ENCODE measurements around the gene DBNDD1.

DBNDD1 gene

GRCh38 chr16:90046971-90047713, 27.9 kb upstream of the DBNDD1 start:
- TF ChIP-seq FOXM1 (IDR thresholded peaks at IDR 0.05; ENCODE audit: borderline replicate concordance, low read depth) (no peak), YY1 (IDR thresholded peaks at IDR 0.05; ENCODE audit: low read depth) (peak; percentile 38; the same call in 1 of the 2 replicates), TAF1 (IDR thresholded peaks at IDR 0.05; ENCODE audit: low read depth) (no peak; the same call in 1 of the 2 replicates), NFIC (IDR thresholded peaks at IDR 0.05) (peak; percentile 47), TCF12 (IDR thresholded peaks at IDR 0.05; ENCODE audit: low read depth) (0 out of 2 replicates have a peak, but pooled peaks have one; percentile 20), MAX (IDR thresholded peaks at IDR 0.05) (peak; percentile 95), EGR1 (IDR thresholded peaks at IDR 0.05) (peak; percentile 70), USF1 (IDR thresholded peaks at IDR 0.05) (peak; percentile 73), ZBTB7A (IDR thresholded peaks at IDR 0.05; ENCODE audit: low read depth) (peak; percentile 78), TEAD4 (IDR thresholded peaks at IDR 0.05) (no peak)

GRCh38 chr16:90046122-90046970, 27.1 kb upstream of the DBNDD1 start:
- TF ChIP-seq MAX (IDR thresholded peaks at IDR 0.05) = no peak
- TF ChIP-seq ZBTB7A (IDR thresholded peaks at IDR 0.05; ENCODE audit: low read depth) = no peak
- no peak for TF ChIP-seq RAD21 (IDR thresholded peaks at IDR 0.05; ENCODE audit: low read depth)
- no peak for TF ChIP-seq REST (IDR thresholded peaks at IDR 0.05; ENCODE audit: low read depth)
- TF ChIP-seq TCF12 (IDR thresholded peaks at IDR 0.05; ENCODE audit: low read depth) = no peak
- no peak for TF ChIP-seq CREB1 (IDR thresholded peaks at IDR 0.05; ENCODE audit: low read depth)
- TF ChIP-seq USF1 (IDR thresholded peaks at IDR 0.05) = no peak
- TF ChIP-seq NFIC (IDR thresholded peaks at IDR 0.05) = no peak

GRCh38 chr16:90044111-90044551, 24.9 kb upstream of the DBNDD1 start:
- TF ChIP-seq MAX (IDR thresholded peaks at IDR 0.05) (no peak), EP300 (IDR thresholded peaks at IDR 0.05; ENCODE audit: borderline replicate concordance) (no peak), TEAD4 (IDR thresholded peaks at IDR 0.05) (no peak), NFIC (IDR thresholded peaks at IDR 0.05) (no peak), ZBTB7A (IDR thresholded peaks at IDR 0.05; ENCODE audit: low read depth) (no peak), CEBPB (IDR thresholded peaks at IDR 0.05) (no peak), EGR1 (IDR thresholded peaks at IDR 0.05) (no peak), FOXM1 (IDR thresholded peaks at IDR 0.05; ENCODE audit: borderline replicate concordance, low read depth) (no peak), USF1 (IDR thresholded peaks at IDR 0.05) (no peak), REST (IDR thresholded peaks at IDR 0.05; ENCODE audit: low read depth) (no peak), CREB1 (IDR thresholded peaks at IDR 0.05; ENCODE audit: low read depth) (no peak), RAD21 (IDR thresholded peaks at IDR 0.05; ENCODE audit: low read depth) (no peak), TCF12 (IDR thresholded peaks at IDR 0.05; ENCODE audit: low read depth) (no peak), YY1 (IDR thresholded peaks at IDR 0.05; ENCODE audit: low read depth) (no peak), TAF1 (IDR thresholded peaks at IDR 0.05; ENCODE audit: low read depth) (no peak)

- TF ChIP-seq MAX (IDR thresholded peaks at IDR 0.05) = no peak
- no peak for TF ChIP-seq REST (IDR thresholded peaks at IDR 0.05; ENCODE audit: low read depth)
- TF ChIP-seq NFIC (IDR thresholded peaks at IDR 0.05) = no peak
- no peak for TF ChIP-seq RAD21 (IDR thresholded peaks at IDR 0.05; ENCODE audit: low read depth)
- no peak for TF ChIP-seq USF1 (IDR thresholded peaks at IDR 0.05)
- TF ChIP-seq TAF1 (IDR thresholded peaks at IDR 0.05; ENCODE audit: low read depth) = no peak
Observed at GRCh38 chr16:90043526-90043925, 24.3 kb upstream of the DBNDD1 start.

Measured in Ishikawa (cell line).